NT2/D1 (cell line): ENCODE results near the gene RHBDL2.
A peak's percentile ranks its signal among the peaks of the same experiment; 100 is the strongest.

Experiments
- DNase-seq: peaks from one replicate; pipeline ENCODE4 v3.0.0-alpha.2; 2011; ENCODE audit warnings: low read depth, low spot score
- H3K27me3 ChIP-seq: 2 replicates; pipeline ENCODE4 v1.6.0; 2011; ENCODE audit warnings: mild to moderate bottlenecking; ENCODE audit not compliant: insufficient read length, insufficient read depth
- H3K36me3 ChIP-seq: 2 replicates; pipeline ENCODE4 v1.6.1; 2011; ENCODE audit warnings: mild to moderate bottlenecking, low read length, mixed read lengths; ENCODE audit not compliant: insufficient read depth, insufficient read length
- H3K4me1 ChIP-seq: 2 replicates; pipeline ENCODE4 v1.5.1; 2011; ENCODE audit not compliant: insufficient read depth, insufficient read length
- H3K4me3 ChIP-seq: 2 replicates; pipeline ENCODE4 v1.5.1; 2011; ENCODE audit warnings: low read depth; ENCODE audit not compliant: insufficient read length
- H3K9ac ChIP-seq: 2 replicates; pipeline ENCODE4 v1.6.0; 2011; ENCODE audit warnings: low read depth; ENCODE audit not compliant: insufficient read length
- H3K9me3 ChIP-seq: 2 replicates; pipeline ENCODE4 v1.5.1; 2011; ENCODE audit warnings: mild to moderate bottlenecking, low read length; ENCODE audit not compliant: insufficient read depth
- SUZ12 ChIP-seq: IDR thresholded peaks from 2 replicates; pipeline ENCODE4 v1.6.1; 2011; ENCODE audit not compliant: insufficient read length, insufficient read depth; ENCODE audit errors: extremely low read depth
- YY1 ChIP-seq: IDR thresholded peaks from 2 replicates; pipeline ENCODE4 v1.6.1; 2011; ENCODE audit not compliant: insufficient read length, insufficient read depth
- ZNF274 ChIP-seq: IDR thresholded peaks from 2 replicates; pipeline ENCODE4 v1.6.1; 2011; ENCODE audit warnings: mild to moderate bottlenecking, low read depth, low read length

Gene RHBDL2

GRCh38 chr1:38872401-38873026, 69.1 kb downstream of the RHBDL2 start:
- peak; percentile 15 for DNase-seq
- Histone ChIP-seq H3K4me3 (peak overlapping the region; percentile 96), H3K27me3 (no peaks in the 10 kb centered on the region), H3K4me1 (peaks cover 3% of the 10 kb centered on the region), H3K36me3 (no peaks in the 10 kb centered on the region), H3K9me3 (no peaks in the 10 kb centered on the region), H3K9ac (peak overlapping the region; percentile 97)
- TF ChIP-seq ZNF274: no peak
- TF ChIP-seq YY1: no peak
- TF ChIP-seq SUZ12: no peak

GRCh38 chr1:38870996-38871395, 70.6 kb downstream of the RHBDL2 start:
- H3K27me3 ChIP-seq: no peaks in the 10 kb centered on the region
- H3K4me3 ChIP-seq: no peak overlapping the region
- no peak for TF ChIP-seq YY1
- TF ChIP-seq SUZ12: no peak
- TF ChIP-seq ZNF274: no peak

GRCh38 chr1:38867208-38867607, 74.4 kb downstream of the RHBDL2 start:
- TF ChIP-seq YY1: no peak
- TF ChIP-seq SUZ12: no peak
- Histone ChIP-seq H3K27me3 (no peaks in the 10 kb centered on the region), H3K4me3 (no peak overlapping the region), H3K9ac (no peak overlapping the region), H3K4me1 (no peaks in the 10 kb centered on the region), H3K9me3 (no peaks in the 10 kb centered on the region), H3K36me3 (peaks cover 30% of the 10 kb centered on the region)
- DNase-seq: no peak

More at GRCh38 chr1:38870996-38871395, 70.6 kb downstream of the RHBDL2 start:
- peaks cover 11% of the 10 kb centered on the region for H3K36me3 ChIP-seq
- no peak for DNase-seq
- H3K4me1 ChIP-seq: peaks cover 3% of the 10 kb centered on the region
- no peak overlapping the region for H3K9ac ChIP-seq
- no peaks in the 10 kb centered on the region for H3K9me3 ChIP-seq

DNA sequence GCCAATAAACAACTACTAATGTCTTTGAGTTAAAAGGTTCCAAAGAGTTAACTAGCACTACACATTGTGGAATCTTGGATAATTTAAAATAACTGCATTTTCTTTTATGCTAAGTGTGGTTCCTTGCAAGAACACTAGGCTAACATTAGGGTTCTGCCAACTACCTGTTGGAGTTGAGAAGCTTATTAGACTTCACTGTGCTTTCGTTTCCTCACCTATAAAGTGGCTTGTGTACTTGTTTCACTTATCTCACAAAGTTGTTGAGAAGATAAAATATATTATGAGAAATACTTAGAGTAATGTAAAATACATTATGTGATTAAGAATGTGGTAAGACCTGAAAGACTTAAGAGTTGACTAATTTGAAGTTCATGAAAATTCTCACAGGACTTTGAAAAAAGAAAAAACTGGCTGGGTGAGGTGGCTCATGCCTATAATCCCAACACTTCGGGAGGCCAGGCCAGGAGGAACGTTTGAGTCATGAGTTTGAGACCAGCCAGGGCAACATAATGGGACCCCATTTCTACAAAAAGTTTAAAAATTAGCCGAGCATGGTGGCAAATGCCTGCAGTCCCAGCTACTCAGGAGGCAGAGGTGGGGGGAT, 76.4 kb downstream of the RHBDL2 start:
- TF ChIP-seq SUZ12 (no peak), YY1 (no peak), ZNF274 (no peak)
- H3K4me3 ChIP-seq: no peak overlapping the region
- H3K36me3 ChIP-seq: peaks cover 32% of the 10 kb centered on the region
- H3K4me1 ChIP-seq: no peaks in the 10 kb centered on the region
- no peaks in the 10 kb centered on the region for H3K9me3 ChIP-seq
- DNase-seq: no peak
- H3K9ac ChIP-seq: no peak overlapping the region
- no peaks in the 10 kb centered on the region for H3K27me3 ChIP-seq

GRCh38 chr1:38860454-38860795, 81.2 kb downstream of the RHBDL2 start:
- Histone ChIP-seq H3K9me3 (no peaks in the 10 kb centered on the region), H3K36me3 (peaks cover 34% of the 10 kb centered on the region), H3K9ac (peak overlapping the region; percentile 97), H3K27me3 (no peaks in the 10 kb centered on the region), H3K4me1 (no peaks in the 10 kb centered on the region), H3K4me3 (peak overlapping the region; percentile 95)
- TF ChIP-seq SUZ12: no peak
- TF ChIP-seq ZNF274: no peak
- no peak for TF ChIP-seq YY1
- no peak for DNase-seq

DNA sequence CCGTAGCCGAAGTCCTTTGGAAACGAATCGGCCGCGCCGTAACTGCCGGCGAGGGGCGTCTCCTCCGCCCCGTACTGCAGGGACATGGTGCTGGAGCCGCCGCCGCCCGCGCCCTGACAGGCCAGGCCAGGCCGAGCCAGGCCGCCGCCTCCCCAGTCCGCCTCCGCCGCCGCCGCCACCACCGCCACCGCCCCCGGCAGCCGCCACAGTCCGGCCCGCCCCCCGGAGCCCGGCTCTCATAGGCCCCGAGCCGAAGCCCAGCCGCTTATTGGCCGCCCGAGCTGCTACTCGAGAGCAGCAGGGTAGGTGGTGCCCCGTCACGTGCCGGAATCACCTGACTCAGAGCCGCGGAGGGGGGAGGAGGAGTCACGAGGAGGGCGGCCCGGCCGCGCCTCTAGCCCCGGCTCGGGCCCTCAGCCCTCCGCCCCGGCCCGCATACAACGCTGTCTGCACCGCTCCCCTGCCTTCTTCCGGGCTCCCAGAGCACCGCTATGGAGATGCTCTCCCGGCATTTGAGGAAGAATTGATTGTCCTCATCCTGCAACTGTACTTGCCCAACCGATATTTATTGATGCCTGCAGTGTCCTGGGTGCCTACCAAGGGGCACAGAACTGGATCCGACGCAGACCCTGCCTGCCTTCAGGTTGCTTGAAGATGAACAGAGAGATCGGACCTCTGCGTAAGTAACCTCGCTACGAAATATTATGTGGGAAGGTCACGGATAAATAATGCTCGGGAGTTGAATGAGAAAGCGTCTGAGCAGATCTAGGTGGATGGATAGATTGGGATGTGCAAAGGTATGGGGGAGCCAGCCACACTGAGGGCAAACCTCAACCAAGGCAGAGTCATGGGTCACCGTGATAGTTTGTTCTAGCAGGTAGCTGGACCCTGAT, 81.8 kb downstream of the RHBDL2 start, which contains the start of gene RRAGC:
RRAGC (minus strand) TSS at position 212 of the 893 bp plus-strand sequence; CDS start at position 86, 126 bp downstream.
- H3K9me3 ChIP-seq: no peaks in the 10 kb centered on the region
- peaks cover 34% of the 10 kb centered on the region for H3K36me3 ChIP-seq
- H3K4me1 ChIP-seq: no peaks in the 10 kb centered on the region
- peak within 1 kb of the TSS; percentile 95 for H3K4me3 ChIP-seq
- DNase-seq: peak; percentile 98
- peak within 1 kb of the TSS; percentile 97 for H3K9ac ChIP-seq
- H3K27me3 ChIP-seq: no peaks in the 10 kb centered on the region
- TF ChIP-seq YY1: no peak
- no peak for TF ChIP-seq ZNF274
- no peak for TF ChIP-seq SUZ12

- Histone ChIP-seq H3K4me3 (peak overlapping the region; percentile 71), H3K4me1 (no peaks in the 10 kb centered on the region), H3K36me3 (peaks cover 37% of the 10 kb centered on the region), H3K27me3 (no peaks in the 10 kb centered on the region), H3K9me3 (no peaks in the 10 kb centered on the region), H3K9ac (peak overlapping the region; percentile 81)
- no peak for DNase-seq
- TF ChIP-seq SUZ12 (no peak), ZNF274 (no peak), YY1 (no peak)
Observed at GRCh38 chr1:38858833-38859560, 82.6 kb downstream of the RHBDL2 start.
